Femur (tissue), 1 donor: ENCODE results near the gene KIR2DL1.
A peak's percentile ranks its signal among the peaks of the same experiment; 100 is the strongest.
"Not testable (repeated sequence)": the region's sequence is repeated elsewhere in the genome, so short reads cannot be mapped to it uniquely, and the experiment has no call there.

ENCODE experiments used
- DNase-seq: peaks from one replicate; pipeline ENCODE4 v3.0.0-alpha.2; 2017

Gene KIR2DL1

GRCh38 chr19:54769646-54770045, at the start of gene KIR2DL1:
Gene KIR2DL1, plus strand, starts transcription at chr19:54769793. Its CDS starts 58 bp downstream, at chr19:54769851.
- not testable (repeated sequence) for DNase-seq

DNA sequence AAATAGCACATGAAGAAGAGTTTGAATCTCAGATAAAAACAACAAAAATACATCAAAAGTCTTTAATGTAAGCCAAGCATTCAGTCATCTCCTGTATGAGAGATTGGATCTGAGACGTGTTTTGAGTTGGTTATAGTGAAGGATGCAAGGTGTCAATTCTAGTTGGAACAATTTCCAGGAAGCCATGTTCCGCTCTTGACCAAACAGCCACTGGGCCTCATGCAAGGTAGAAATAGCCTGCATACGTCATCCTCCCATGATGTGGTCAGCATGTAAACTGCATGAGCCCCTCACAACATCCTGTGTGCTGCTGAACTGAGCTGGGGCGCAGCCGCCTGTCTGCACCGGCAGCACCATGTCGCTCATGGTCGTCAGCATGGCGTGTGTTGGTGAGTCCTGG, 45.5 kb upstream of the KIR2DL1 start, which contains the start of gene KIR3DL3:
Gene KIR3DL3 (plus strand): TSS at position 301 of the 400 bp plus-strand sequence. CDS start 55 bp downstream, at position 356.
- DNase-seq = no peak

DNA sequence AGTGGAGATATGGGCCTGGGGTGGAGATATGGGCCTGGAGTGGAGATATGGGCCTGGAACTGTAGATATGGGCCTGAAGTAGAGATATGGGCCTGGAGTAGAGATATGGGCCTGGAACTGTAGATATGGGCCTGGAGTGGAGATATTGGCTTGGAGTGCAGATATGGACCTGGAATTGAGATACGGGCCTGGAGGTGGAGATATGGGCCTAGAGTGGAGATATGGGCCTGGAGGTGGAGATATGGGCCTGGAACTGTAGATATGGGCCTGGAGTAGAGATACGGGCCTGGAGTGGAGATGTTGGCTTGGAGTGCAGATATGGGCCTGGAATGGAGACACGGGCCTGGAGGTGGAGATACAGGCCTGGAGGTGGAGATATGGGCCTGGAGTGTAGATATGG, 44.9 kb upstream of the KIR2DL1 start:
- DNase-seq = no peak

DNA sequence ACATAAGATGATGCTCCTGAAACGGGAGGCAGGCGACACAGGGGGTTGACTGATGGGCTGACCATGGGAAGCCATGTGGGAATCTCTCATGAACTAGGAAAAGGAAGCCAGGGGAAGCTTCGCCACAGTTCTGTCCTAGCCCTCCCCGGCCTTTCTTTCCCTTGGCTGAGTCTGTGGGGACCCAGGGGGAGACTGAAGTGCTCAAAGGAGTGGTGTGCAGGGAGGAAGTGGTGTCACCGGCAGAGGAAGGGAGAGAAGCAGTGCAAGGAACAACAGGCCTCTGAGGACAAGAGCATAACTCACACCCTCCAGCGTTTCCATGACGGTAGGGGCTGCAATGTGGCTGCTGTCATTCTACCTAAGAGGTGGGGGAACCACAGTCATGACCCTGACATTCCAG, 44.3 kb upstream of the KIR2DL1 start:
- DNase-seq = no peak

- no peak for DNase-seq
Measured at GRCh38 chr19:54727562-54727961, 42.0 kb upstream of the KIR2DL1 start.

GRCh38 chr19:54728167-54728566, 41.4 kb upstream of the KIR2DL1 start:
- DNase-seq = no peak

GRCh38 chr19:54729416-54730188, 40.0 kb upstream of the KIR2DL1 start:
- no peak for DNase-seq

DNA sequence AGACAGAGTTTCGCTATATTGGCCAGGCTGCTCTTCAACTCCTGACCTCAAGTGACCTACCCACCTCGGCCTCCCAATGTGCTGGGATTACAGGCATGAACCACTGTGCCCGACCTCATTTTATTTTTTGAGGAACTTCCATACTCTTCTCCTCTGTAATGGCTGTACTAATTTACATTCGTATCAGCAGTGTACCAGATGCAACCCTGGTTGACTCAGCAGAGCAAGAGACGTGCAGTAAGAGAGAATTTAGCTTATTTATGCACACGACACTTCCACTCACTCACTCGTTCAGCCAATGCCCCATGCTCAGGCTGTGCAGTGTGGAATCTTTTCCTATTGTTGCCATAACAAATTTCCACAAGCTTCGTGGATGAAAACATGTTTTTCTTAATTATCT, 38.4 kb upstream of the KIR2DL1 start:
- DNase-seq = no peak

DNA sequence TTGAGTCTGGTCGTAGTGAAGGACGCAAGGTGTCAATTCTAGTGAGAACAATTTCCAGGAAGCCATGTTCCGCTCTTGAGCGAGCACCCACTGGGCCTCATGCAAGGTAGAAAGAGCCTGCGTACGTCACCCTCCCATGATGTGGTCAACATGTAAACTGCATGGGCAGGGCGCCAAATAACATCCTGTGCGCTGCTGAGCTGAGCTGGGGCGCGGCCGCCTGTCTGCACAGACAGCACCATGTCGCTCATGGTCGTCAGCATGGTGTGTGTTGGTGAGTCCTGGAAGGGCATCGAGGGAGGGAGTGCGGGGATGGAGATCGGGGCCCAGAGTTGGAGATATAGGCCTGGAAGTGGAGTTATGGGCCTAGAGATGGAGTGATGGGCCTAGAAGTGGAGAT, 31.3 kb upstream of the KIR2DL1 start, which contains the start of gene KIR2DL3:
Gene KIR2DL3 (plus strand): TSS at position 208 of the 400 bp plus-strand sequence. CDS start 33 bp downstream, at position 241.
- not testable (repeated sequence) for DNase-seq

DNA sequence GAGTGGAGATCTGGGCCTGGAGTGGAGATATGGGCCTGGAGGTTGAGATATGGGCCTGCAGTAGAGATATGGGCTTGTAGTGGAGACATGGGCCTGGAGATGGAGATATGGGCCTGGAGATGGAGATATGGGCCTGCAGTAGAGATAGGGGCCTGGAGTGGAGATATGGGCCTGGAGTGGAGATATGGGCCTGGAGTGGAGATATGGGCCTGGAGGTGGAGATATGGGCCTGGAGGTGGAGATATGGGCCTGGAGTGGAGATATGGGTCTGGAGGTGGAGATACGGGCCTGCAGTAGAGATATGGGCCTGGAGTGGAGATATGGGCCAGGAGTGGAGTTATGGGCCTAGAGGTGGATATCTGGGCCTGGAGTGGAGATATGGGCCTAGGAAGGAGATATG, 30.9 kb upstream of the KIR2DL1 start:
- DNase-seq = no peak

DNA sequence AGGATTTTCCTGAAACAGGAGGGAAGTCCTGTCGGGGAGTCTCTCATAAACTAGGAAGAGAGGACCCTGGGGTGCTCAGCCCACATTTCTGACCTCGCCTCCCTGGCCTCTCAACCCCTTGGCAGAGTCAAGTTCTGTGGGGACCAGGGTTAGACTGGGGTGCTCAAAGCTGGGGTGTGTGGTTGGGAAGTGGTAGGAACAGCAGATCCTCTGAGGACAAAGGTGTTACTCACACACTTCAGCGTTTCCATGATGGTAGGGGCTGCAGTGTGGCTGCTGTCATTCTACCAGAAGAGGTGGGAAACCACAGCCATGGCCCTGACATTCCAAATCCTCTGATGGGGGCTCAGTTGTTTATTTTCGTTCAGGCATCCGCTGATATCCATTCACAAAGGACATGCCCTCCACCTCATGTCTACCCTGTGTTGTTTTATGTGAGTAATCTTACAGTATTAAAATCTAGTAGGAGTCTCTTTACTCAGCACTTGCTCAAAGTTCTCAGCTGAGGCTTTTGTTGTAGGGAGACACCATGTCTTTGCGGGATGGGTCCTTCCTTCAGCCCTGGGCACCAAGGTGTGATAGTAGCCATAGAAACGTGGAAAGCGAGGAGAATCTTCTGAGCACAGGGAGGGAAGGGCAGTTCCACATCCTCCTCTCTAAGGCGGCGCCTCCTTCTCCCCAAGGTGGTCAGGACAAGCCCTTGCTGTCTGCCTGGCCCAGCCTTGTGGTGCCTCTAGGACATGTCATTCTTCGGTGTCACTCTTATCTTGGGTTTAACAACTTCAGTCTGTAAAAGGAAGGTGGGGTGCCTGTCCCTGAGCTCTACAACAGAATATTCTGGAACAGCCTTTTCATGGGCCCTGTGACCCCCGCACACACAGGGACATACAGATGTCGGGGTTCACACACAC, 29.8 kb upstream of the KIR2DL1 start:
- DNase-seq = no peak

GRCh38 chr19:54741950-54742349, 27.6 kb upstream of the KIR2DL1 start:
- not testable (repeated sequence) for DNase-seq

GRCh38 chr19:54744080-54744479, 25.5 kb upstream of the KIR2DL1 start:
- DNase-seq = not testable (repeated sequence)

GRCh38 chr19:54747614-54748322, 21.8 kb upstream of the KIR2DL1 start:
- DNase-seq = peak; percentile 25

DNA sequence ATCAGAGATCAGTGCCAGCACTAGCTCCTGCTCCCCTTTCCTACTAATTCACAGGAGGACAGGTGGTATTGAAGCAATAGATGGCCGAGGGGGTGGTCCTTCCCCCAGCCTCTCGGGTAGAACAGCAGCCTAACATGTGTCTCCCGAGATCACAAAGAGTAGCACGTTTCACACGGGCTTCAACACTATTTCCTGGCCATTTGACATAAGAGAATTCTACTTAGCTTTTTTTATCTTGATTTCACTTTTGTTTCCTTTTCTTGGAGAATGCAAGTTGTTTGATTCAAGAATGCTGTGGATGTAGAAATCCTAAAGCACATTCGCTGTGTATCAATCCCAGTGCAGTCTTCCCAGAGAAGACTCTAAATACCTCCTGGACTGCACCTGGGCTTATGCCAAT, 19.3 kb upstream of the KIR2DL1 start:
- DNase-seq = not testable (repeated sequence)

- not testable (repeated sequence) for DNase-seq
Measured at GRCh38 chr19:54756204-54757110, 13.1 kb upstream of the KIR2DL1 start.

DNA sequence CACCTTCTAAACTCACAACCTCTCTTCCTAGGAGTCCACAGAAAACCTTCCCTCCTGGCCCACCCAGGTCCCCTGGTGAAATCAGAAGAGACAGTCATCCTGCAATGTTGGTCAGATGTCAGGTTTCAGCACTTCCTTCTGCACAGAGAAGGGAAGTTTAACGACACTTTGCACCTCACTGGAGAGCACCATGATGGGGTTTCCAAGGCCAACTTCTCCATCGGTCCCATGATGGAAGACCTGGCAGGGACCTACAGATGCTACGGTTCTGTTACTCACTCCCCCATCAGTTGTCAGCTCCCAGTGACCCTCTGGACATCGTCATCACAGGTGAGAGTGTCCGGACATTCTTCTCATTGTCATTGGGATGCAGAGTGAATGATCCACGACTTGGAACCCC, 11.0 kb upstream of the KIR2DL1 start:
- DNase-seq = not testable (repeated sequence)

- peak; percentile 19 for DNase-seq
Measured at GRCh38 chr19:54764219-54764618, 5.4 kb upstream of the KIR2DL1 start.

DNA sequence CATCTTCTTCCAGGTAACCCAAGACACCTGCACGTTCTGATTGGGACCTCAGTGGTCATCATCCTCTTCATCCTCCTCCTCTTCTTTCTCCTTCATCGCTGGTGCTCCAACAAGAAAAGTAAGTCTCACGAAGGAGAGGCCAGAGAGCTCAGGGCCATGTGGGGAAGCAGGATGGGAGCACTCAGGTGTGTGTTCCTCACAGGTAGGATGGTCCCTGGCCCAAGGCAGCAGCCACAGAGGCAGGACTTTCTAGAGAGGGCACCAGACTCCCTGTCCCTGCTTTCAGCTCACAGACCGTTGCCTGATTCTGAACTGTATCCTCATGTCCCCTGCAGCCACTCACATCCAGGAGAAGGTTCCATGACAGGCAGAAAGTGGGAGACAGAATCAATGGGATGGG, 3.1 kb upstream of the KIR2DL1 start:
- not testable (repeated sequence) for DNase-seq

DNA sequence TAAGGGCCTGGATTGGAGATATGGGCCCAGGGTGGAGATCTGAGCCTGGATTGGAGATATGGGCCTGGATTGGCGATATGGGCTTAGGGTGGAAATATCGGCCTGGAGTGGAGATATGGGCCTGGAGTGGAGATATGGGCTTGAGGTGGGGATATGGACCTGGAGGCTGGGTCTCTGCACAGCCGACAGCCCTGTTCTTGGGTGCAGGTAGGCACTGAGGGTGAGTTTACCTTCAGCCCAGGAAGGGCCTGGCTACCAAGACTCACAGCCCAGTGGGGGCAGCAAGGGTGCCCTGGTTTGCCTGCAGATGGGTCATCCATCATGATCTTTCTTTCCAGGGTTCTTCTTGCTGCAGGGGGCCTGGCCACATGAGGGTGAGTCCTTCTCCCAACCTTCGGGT, 918 bp downstream of the KIR2DL1 start:
- not testable (repeated sequence) for DNase-seq
